Retinal pigment epithelial cell (primary cell): ENCODE data around the gene TMEM242.

Experiments
- DNase-seq: peaks from one replicate; pipeline ENCODE4 v3.0.0-alpha.2; 2010; ENCODE audit warnings: low read depth
- H3K4me3 ChIP-seq: 2 replicates; pipeline ENCODE4 v1.5.1; 2011; ENCODE audit warnings: mild to moderate bottlenecking, low read length, control low read depth, moderate library complexity
- TF ChIP-seq, protein P1 (sequence below): conservative IDR thresholded peaks from 2 replicates; pipeline ENCODE4 v1.5.1; 2011; ENCODE audit warnings: low read depth, low read length, control low read depth, inconsistent platforms

TMEM242 gene

DNA sequence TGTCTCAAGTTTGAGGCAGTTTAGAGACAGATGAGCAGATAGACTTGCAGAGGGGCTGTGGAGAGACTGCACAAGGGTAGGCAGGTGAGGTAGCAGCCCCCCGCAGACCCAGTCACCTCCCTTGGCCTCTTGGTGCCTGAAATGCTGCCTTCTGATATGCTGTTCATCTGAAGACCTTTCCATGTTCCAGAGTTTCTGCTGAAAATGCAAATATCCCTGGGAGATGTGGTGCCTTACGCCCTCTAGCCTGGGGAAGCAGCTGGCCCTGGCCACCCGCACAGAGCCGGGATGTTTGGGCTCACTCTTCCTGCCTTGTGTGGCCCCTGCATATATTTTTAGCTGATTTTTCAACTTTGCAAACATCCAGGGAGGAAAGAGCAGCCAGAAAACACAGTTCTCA lies 51.4 kb downstream of the TMEM242 start:
- TF ChIP-seq, protein P1, sequence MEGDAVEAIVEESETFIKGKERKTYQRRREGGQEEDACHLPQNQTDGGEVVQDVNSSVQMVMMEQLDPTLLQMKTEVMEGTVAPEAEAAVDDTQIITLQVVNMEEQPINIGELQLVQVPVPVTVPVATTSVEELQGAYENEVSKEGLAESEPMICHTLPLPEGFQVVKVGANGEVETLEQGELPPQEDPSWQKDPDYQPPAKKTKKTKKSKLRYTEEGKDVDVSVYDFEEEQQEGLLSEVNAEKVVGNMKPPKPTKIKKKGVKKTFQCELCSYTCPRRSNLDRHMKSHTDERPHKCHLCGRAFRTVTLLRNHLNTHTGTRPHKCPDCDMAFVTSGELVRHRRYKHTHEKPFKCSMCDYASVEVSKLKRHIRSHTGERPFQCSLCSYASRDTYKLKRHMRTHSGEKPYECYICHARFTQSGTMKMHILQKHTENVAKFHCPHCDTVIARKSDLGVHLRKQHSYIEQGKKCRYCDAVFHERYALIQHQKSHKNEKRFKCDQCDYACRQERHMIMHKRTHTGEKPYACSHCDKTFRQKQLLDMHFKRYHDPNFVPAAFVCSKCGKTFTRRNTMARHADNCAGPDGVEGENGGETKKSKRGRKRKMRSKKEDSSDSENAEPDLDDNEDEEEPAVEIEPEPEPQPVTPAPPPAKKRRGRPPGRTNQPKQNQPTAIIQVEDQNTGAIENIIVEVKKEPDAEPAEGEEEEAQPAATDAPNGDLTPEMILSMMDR, result no peak
- no peak overlapping the region for H3K4me3 ChIP-seq
- no peak for DNase-seq

DNA sequence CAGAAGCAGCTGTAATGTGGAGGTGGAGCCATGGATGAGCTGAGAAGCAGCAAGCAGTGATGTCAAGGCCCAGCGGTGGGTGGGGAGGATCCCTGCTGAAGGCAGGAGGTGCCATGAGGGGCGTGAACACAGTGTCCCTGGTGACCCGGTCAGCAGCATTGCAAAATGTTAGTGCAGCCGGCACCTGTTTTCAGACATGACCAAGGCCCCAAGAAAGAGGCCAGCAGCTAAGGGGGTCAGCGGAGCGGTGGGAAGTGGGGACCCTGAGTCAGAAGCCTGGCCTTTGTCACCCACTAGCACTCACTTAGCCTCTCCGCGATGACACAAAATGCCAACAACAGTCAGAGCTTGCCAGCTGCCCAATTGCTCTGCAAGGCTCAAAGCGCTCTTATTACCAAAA lies 51.9 kb downstream of the TMEM242 start:
- no peak for DNase-seq
- H3K4me3 ChIP-seq, result no peak overlapping the region
- TF ChIP-seq, protein P1, result no peak

DNA sequence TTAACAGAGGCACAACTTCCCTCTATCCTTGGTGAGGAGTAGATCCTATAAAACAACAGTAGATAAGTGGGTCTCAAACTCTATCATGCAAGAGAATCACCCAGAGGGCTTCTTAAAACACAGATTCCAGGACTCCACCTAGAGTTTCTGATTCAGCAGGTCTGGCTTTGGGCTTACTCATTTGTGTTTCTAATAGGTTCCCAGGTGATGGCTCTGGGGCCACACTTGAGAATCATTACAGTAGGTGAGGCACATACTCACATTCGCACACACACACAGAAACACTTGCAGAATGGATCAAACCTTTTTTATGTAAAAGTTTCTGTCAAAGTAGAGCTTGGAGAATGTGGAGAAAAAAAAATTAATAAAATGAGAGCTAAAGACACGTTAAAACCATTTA lies 52.4 kb downstream of the TMEM242 start:
- DNase-seq, result no peak
- no peak overlapping the region for H3K4me3 ChIP-seq
- TF ChIP-seq, protein P1, result no peak

DNA sequence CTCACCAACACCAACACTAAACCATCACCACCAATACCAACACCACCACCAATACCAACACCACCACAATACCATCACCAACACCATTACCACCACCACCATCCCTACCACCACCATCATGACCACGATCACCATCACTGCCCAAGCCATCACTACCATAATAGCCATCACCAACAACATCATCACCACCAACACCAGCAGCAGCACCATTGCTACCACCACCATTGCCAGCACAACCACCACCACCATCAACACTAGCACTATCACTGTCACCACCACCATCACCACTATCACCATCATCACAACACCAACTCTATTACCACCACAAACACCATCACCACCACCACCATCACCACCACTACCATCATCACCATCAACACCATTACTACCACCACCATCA lies 53.0 kb downstream of the TMEM242 start:
- no peak overlapping the region for H3K4me3 ChIP-seq
- TF ChIP-seq, protein P1, result no peak
- no peak for DNase-seq

DNA sequence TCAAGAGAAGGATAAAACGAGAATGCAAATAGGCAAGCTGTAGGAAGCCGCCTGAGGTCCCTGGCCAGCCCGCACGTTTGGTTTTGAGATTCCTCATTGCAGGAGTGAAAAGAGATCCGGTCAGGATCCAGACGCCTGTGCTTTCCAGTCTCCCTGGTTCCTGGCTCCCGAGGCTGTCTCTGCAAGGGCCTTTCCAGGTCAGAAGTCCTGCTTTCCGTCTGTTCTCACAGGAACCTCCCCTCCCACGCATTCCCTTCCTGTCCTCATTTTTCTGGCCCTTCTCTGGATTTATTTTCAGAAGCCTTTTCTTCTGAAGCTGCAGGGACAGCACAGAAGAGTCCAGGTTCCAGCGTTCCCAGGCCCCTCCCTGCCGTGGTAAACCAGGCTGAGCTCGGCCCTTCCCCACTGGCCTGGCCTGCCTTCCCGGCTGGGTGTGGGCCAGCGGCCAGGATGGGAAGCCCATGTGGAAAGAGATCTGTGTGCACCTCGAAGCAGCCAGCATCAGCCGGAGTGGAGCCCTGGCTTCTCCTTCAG lies 54.0 kb downstream of the TMEM242 start:
- H3K4me3 ChIP-seq, result no peak overlapping the region
- no peak for DNase-seq
- TF ChIP-seq, protein P1, result no peak

DNA sequence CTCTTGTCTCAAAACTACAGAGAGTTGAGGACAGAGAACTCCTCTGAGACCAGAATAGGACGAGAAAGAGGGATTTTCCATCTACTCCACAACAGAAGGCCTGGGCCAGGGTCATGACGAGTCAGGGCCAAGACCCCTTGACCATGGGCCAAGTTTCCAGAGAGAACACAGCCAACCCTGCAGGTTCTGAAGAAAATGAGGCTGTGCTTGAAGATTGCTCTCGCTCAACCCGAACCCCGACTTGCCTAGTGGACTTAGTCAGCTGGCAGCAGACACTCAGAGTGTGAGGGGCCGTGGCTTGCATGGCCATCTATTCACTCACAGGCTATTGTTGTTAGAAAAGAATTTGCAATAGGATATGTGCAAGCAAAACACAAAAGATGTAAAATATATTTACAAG lies 54.5 kb downstream of the TMEM242 start:
- no peak for DNase-seq
- no peak overlapping the region for H3K4me3 ChIP-seq
- TF ChIP-seq, protein P1, result no peak

DNA sequence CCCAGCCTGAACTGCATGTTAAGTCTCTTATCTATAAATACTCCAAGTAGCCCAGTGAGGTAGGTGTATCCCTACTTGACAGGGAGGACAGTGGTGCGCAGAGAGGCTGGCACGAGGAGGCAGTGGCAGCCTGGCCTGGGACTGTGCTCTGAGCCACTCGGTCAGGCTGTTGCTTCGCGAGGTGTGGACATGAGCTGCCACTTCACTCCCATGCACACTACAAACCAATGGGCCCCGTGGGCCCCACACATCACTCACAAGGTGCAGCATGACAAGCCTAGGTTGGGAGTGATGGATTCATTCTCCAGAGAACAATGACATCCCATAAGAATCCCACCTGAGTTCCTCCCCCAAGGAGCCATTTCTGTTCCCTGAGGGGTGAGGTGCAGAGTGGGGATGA lies 54.9 kb downstream of the TMEM242 start:
- DNase-seq, result no peak
- TF ChIP-seq, protein P1, result no peak
- H3K4me3 ChIP-seq, result no peak overlapping the region
